Astrocyte (in vitro differentiated cells and primary cell): ENCODE results near the gene SHISA9.
"Not testable (repeated sequence)": the region's sequence is repeated elsewhere in the genome, so short reads cannot be mapped to it uniquely, and the experiment has no call there.

Experiments
- EZH2 ChIP-seq: IDR thresholded peaks from 2 replicates; pipeline ENCODE4 v1.6.1; 2012; ENCODE audit warnings: mild to moderate bottlenecking, low read length, inconsistent platforms; ENCODE audit not compliant: insufficient read depth
- TF ChIP-seq, protein P1 (sequence below): IDR thresholded peaks from 2 replicates; pipeline ENCODE4 v1.5.1; 2011; ENCODE audit warnings: low read depth, mild to moderate bottlenecking, inconsistent platforms, low read length, moderate library complexity; ENCODE audit not compliant: insufficient read depth

DNA sequence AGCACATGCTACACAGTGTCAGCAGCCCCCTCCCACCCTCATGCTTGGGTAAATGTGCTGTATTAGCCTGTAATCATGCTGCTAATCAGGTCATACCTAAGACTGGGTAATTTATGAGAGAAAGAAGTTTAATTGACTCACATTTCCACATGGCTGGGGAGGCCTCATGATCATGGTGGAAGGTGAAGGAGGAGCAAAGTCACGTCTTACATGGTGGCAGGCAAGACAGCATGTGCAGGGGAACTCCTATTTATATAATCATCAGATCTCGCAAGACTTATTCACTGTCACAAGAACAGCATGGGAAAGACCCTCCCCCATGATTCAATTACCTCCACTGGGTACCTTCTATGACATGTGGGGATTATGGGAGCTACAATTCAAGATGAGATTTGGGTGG, 44.0 kb upstream of the SHISA9 start:
- TF ChIP-seq, protein P1, sequence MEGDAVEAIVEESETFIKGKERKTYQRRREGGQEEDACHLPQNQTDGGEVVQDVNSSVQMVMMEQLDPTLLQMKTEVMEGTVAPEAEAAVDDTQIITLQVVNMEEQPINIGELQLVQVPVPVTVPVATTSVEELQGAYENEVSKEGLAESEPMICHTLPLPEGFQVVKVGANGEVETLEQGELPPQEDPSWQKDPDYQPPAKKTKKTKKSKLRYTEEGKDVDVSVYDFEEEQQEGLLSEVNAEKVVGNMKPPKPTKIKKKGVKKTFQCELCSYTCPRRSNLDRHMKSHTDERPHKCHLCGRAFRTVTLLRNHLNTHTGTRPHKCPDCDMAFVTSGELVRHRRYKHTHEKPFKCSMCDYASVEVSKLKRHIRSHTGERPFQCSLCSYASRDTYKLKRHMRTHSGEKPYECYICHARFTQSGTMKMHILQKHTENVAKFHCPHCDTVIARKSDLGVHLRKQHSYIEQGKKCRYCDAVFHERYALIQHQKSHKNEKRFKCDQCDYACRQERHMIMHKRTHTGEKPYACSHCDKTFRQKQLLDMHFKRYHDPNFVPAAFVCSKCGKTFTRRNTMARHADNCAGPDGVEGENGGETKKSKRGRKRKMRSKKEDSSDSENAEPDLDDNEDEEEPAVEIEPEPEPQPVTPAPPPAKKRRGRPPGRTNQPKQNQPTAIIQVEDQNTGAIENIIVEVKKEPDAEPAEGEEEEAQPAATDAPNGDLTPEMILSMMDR: not testable (repeated sequence)
- TF ChIP-seq EZH2: not testable (repeated sequence)
